OCI-M2 (cell line): ENCODE measurements around the gene NUDT14.

ENCODE experiments used
- DNase-seq: peaks from one replicate; lab custom pipeline; 2025; ENCODE audit not compliant: unreplicated experiment; lab: John Stamatoyannopoulos, UW

NUDT14 gene

GRCh38 chr14:105212541-105213300 lies 31.6 kb upstream of the NUDT14 start:
- no peak for DNase-seq

DNA sequence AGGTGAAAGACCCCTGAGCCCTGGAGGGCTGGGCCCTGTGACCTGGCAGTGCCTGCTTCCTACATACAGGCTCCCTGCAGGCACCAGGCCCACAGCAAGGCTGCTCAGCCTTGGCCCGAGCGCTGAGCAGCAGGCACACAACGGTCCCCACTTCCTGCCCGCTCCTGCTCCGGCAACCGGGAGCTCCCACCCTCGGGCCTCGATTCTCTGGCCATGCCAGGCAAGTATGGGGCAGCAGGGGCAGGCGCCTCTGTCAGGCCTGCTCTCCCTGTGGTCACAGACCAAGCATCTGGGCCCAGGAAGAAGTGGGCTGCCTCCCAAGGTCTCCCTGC lies 30.6 kb upstream of the NUDT14 start:
- no peak for DNase-seq

DNA sequence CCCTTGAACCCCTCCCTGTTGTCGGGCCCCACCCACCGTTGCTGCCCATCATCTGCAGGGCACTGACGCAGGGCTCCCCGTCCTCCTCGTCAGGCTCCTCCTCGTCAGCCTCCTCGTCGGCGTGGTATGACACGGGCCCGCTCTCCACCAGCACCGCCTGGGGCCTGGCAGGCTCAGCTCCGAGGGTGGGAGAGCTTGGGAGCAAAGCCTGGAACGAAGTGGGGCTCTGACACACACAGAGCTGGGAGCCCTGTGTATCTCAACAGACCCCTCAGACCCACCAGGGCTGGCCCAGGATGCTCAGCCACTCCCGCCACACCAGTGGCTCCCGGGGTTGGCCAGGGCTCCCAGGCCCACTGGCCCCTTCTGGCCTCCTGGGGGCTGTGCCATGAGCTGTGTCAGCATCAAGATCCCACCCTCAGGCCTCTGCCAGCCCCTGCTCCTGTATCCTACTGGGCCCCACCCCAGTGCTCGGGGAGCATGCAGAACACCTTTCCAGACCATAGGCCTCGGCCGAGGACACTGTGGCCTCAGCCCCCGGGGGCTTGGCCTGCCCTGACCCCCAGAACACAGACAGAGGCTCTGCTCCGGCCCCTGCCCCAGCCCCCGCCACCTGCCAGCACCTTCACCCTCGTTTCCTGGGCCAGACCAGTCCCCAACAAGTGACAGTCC lies 30.1 kb upstream of the NUDT14 start:
- no peak for DNase-seq

DNA sequence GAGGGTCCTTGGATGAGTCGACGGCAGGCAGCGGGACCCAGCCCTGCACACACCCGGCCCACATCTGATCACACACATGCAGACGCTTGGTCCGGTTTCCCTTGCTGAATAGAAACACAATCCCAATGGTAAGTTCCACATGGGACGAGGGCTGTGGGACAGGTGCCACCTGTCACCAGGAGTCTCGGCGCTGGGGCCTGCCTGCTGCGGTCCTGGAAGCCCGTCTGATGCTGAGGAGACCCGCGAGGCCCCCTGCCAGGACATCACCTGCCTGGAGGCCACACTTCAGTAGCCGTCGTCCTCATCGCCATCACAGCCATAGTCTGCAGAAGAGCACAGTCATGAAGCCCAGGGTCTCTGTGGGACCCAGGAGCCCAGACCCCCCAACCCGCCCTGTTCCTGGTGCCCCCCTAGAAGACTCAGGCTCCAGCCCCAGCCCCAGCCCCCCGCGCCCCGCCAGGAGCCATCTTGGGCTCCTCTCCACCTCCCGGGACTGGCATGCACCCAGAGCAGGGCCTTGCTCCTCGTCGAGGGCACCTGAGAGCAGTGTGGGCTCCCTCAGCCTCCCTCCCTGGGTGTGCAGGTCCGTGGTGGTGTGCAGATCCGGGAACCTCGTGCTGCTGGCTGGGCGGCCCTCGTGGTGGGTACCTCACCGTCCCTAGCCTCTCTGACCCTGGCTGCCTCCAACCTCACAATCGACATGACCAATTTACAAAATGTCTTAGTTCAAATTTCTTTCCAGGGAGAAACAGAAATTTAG lies 29.3 kb upstream of the NUDT14 start:
- DNase-seq: no peak

DNA sequence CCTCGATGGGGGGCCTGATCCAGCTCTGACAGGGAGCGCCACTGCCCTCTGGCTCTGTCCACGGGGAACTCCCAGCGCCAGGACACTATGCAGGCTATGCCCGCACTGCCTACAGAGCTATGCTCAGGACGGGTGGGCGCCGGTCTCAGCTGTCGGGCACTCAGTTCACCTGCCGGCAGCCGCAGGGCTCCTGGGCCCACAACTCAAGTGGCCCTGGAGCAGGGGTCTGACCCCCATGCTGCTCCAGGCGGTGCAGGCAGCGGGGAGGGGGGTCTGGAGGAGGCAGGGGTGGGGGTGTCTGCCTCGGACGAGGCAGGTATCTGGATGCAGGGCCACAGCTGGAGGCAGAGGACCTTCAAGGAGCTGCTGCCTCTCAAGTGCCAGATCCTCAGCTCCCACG lies 28.5 kb upstream of the NUDT14 start:
- DNase-seq: no peak

DNA sequence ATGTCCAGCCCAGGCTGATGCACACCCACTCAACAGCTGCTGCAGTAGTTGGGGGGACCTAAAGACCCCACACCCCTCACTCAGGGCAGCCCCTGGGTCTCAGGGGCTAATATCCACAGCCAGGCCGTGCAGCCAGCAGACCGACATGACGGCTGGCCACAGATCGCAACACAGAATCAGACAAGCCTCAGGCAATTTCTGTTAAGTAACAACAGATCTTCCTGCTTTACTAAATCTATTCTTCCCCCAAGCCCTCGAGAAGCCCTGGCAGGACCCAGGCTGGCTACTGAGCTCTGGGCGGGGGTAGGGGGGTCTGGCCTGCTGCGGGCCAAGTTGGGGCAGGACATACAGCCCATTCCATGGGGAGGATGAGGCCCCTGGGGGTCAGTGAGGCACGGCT lies 28.0 kb upstream of the NUDT14 start:
- no peak for DNase-seq

DNA sequence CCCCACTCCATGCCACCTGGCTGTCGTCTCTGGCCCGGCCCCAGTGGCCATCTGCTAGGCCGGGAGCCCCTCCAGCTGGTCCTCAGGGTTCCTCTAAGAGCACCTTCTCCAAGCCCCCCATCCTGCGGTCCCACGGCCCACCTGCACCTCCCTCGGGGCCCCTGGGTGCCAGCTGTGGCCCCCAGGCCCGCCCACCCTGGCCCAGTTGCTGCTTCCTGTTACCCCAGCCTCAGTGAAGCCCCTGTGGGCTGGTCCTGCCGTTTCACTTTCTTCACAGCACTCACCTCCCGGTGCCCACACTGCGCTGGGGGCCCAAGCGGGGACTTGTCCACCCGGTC lies 27.6 kb upstream of the NUDT14 start:
- no peak for DNase-seq

- DNase-seq: no peak
These were observed 27.1 kb upstream of the NUDT14 start for GRCh38 chr14:105207996-105208737.

- no peak for DNase-seq
These were observed 26.4 kb upstream of the NUDT14 start for GRCh38 chr14:105207460-105207901.

DNA sequence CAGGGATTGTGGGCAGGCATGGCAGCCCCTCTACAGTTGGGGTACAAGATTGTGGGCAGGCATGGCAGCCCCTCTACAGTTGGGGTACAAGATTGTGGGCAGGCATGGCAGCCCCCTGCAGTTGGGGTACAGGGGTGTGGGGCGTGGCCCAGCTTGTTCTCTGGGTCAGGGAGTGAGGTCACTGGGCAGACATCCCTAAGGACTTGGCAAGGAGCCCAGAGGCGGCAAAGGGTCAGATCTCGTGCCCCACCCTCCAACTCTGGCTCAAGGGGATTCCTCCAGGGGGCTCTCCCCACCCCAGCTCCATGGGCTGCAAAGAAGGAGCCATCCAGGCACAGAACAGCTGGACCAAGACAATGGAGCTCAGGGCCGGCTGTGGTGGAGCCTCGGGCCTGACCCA lies 25.8 kb upstream of the NUDT14 start:
- no peak for DNase-seq

DNA sequence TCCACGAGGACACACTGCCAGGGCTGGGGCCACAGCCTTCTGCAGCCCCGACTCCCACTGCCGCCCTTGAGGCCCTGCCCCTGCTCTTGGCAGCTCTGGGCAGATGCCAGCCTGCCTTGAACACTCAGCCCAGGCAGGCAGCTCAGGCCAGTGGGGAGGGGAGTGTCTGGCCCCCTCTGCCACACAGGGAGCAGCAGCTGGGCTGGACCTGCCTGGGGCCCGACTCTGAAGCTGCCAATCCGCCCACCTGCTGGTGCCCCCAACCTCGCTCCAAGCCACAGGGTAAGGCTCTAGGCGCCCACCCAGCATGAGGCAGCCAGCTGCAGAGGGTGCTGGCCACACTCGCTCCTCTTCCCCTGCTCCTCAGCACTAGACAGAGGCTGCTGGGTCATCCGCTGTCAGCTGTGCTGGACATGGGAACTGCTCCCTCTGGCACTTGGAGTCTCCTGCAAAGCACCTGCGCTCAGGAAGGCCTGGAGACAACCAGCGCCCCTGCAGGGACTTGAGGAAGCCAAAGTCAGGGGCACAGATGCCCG lies 24.6 kb upstream of the NUDT14 start:
- DNase-seq: no peak

GRCh38 chr14:105204931-105205672 lies 24.0 kb upstream of the NUDT14 start:
- DNase-seq: no peak

GRCh38 chr14:105204206-105204930 lies 23.3 kb upstream of the NUDT14 start:
- no peak for DNase-seq

DNA sequence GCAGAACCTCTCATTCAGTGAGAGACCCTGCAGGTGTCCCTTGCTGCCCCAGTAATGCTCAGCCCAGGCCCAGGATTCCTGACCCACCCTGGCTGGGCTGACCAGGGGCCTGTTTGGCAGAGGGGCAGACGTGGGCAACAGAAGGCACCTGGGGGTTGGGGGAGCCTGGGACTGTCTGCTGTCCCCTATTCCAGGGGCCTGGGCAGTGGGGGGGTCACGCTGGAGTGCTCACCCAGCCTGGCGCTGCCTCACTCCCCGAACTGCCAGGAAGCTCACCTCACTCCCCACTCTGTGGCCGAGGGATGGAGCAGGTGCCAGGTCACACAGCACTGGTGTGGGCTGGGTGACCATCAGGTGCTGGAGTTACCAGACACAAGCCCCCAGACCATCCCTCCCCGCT lies 22.6 kb upstream of the NUDT14 start:
- DNase-seq: no peak

DNA sequence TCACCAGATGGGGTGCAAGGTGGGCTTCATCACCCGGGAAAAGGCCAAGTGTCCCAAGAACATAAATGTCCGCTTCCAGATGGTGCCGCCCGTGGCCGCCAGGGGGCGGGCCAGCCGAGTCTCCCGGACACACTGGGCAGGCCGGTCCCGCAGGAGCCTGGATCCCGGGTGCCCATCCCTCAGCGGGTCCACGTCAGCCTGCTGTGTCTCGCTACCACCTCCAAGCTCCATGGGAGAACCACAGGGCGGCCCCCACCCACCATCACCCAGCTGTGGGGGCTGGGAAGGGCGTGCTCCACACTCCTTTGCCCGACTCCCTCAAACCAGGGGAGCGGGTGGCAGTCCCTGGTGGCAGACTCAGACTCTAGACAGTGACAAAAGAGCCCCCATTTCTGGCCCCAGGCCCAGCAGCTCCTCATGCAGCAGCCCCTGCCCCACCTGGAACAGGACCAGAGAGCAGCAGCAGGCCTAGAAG lies 22.0 kb upstream of the NUDT14 start:
- no peak for DNase-seq

DNA sequence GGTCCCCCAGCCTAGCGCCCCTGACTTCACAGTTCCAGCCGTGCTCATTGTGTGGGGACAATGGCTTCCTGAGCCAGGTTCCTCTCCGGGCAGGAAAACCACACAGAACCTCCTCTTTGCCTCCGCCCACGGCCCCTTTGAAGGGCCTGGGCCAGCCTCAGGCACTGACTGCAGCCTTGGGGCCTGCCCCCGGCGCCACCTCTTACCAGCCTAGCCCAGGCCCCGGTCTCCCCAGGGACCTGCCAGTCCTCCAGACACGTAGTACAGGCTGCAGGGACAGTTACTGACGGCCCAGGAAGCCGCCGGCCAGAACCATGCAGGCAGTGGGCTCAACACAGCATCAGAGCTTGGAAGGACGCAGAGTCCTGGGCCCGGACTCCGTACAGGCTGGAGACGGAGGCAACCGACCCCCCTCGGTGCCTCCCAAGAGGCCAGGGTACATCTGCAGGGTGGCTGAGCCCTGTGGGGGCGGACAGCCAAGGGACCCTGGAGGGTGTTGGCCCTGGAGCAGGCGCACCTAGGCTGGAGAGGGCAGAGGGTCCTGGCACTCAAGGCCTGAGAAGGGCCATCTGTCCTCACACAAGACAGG lies 20.9 kb upstream of the NUDT14 start:
- no peak for DNase-seq

DNA sequence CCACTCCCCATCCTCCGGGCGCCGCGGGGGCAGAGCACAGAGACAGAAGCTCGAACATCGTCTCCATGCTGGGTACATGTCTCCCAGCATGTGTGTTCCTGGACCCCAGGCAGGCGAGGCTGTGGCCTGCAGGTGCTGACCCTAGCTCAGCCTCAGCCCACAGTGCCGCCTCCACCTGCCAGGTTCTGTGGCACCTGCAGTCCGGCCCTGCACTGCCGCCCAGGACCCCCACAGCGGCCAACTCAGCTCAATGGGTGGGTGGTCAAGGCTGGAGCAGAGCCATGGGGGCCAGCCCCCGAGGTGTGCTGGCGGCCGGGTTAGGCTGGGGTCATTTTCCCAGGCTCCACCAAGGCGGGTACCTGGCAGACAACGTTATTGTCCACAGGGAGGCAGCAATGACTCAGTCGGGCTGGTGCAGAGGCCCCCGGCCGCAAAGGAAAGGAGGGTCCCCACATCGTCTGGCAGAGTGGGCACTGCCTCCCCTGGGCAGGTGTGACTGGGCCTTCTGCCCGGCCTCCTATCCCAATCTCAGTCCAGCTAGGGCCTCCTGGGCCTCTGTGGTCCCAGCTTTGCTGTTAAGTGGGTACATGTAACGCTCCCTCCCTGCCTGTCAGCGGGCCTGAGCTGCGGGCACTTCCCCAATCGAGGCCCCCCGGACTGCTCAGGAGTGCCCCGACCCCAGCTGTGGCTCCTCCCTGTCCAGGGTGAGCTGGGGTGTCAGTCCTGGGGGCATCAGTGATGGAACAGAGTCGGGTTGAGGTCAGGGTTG lies 20.2 kb upstream of the NUDT14 start:
- no peak for DNase-seq

DNA sequence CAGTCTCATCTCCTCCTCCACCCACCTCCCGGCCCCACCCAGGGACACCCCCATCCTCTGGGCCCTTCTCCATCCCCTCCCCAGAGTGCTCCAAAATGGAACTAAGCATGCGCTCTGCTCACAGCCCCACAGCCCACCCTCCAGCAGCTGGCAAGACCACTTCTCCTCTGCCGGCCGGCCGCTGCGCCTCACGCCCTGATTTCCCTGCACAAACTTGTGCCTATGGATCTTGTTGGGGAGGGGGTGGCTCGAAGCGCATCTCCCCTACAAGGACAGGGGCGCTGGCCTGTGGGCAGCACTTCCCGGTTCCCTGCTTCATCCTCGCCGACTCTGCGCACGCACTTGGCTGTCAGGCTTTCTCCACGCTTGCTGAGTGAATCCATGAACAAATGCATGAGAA lies 19.5 kb upstream of the NUDT14 start:
- no peak for DNase-seq

- no peak for DNase-seq
These were observed 19.0 kb upstream of the NUDT14 start for GRCh38 chr14:105200074-105200473.
